Psoas muscle (tissue), 8 donors: ENCODE data around the gene DRD1. TPM values are rescaled to one million over a fixed set of nuclear protein-coding genes. Genes with fewer than 3 reads are reported as not detected.
"Not testable (repeated sequence)": the region's sequence is repeated elsewhere in the genome, so short reads cannot be mapped to it uniquely, and the experiment has no call there.

Experiments
- ATAC-seq, 4 donors: fragments of 200-7000 bp; cut with Tn5 transposase; one replicate each; pipeline ENCODE4 v1.9.1; 2020; ENCODE audit warnings: moderate library complexity in 3 of 4, mild to moderate bottlenecking in 2 of 4
- DNase-seq, 2 donors: peaks; one replicate each; pipeline ENCODE4 v3.0.0-alpha.2; 2020
- H3K27ac ChIP-seq: fragments of 200-600 bp; one replicate; pipeline ENCODE4 v1.8.0; 2022
- H3K27me3 ChIP-seq, 3 donors: fragments of 200-600 bp in 1 of 3; one replicate each; pipeline versions ENCODE4 v1.6.1 to v1.8.0; 2013 to 2022; ENCODE audit warnings: low read length in 2 of 3, mild to moderate bottlenecking in 2 of 3, moderate library complexity in 1 of 3; ENCODE audit not compliant: insufficient read depth in 3 of 3
- H3K36me3 ChIP-seq, 2 donors: fragments of 200-600 bp in 1 of 2; one replicate each; pipeline versions ENCODE4 v1.6.1 to v1.8.0; 2013 to 2022; ENCODE audit warnings: low read depth in 1 of 2, mild to moderate bottlenecking in 1 of 2, moderate library complexity in 1 of 2; ENCODE audit not compliant: insufficient read depth in 1 of 2
- H3K4me1 ChIP-seq: fragments of 200-600 bp; one replicate; pipeline ENCODE4 v1.8.0; 2022
- H3K4me3 ChIP-seq: fragments of 200-600 bp; one replicate; pipeline ENCODE4 v1.8.0; 2022; ENCODE audit warnings: mild to moderate bottlenecking
- H3K9me3 ChIP-seq: fragments of 200-600 bp; one replicate; pipeline ENCODE4 v1.8.0; 2022
- CTCF ChIP-seq: fragments of 200-600 bp; IDR thresholded peaks from one replicate; pipeline ENCODE4 v1.8.0; 2022; ENCODE audit warnings: antibody characterized with exemption
- WGBS, 3 donors: extraction: QIAGEN DNeasy Blood & Tissue Kit; methylation state at CpG; one replicate each; pipeline versions ENCODE4 v1.1.6 to v1.1.7; 2013; 5-methylcytosine and 5-hydroxymethylcytosine counted together
- intact Hi-C, 2 donors: fragments of 100-400 bp; cut with DNase I; formaldehyde crosslinking; loops; one replicate each; pipeline versions ENCODE4 v1.11.0 to v1.14.2; 2022
- polyA plus RNA-seq, 3 donors: library from polyadenylated mRNA; stranded (reverse); fragments of 200-250 nt; gene quantifications; one replicate each; pipeline ENCODE4 v1.2.3, GENCODE V29; 2013
- total RNA-seq, 4 donors: library from RNA; stranded (reverse); fragmentation: NEBNext Ultra II Directional in 2 of 4; extraction: Animal tissue kit (Norgen Biotek cat#: 25700) in 2 of 4; gene quantifications; one replicate each; pipeline versions ENCODE4 v1.2.1 to v1.2.4, GENCODE V29; 2021 to 2023
- donor health status: healthy with polysubstance abuse.
- donor health status: DM: no; HTN: no; CAD: no; lungs with moderate emphysema.
- donor health status: Bipolar disorder and iron deficiency.
- donor health status: healthy.
- donor health status: DM: yes; HTN: yes; CAD: no.
- donor health status: DM: no; HTN: no; CAD: no.
- donor health status: DM: no; HTN: no; CAD: no.
- donor health status: DM: yes; HTN: yes; CAD: no.

Gene DRD1
- total and polyA plus RNA-seq, 7 donors = 0.01 to 0.06 TPM; not detected in 5

DNA sequence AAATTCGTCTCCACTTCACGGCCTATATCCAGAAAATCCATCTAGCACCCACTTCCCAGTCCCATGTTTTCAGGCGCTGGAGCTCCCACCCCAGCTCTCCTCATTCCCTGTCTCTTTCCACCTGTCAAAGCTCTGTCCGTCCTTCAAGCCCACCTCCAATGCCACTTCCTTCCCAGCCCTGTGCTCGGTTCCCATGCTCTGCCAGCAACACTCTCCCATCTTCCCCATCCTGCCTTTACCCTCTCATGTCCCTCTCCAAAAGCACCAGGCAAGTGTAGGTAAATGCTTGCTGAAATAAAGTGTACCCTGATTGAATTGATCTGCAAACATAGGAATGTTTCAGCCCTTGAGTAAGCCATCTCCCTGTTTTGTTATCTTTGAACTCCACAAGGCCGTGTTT, 9.2 kb downstream of the DRD1 start:
- Histone ChIP-seq H3K9me3 (no peaks in the 10 kb centered on the region), H3K27ac (no peak overlapping the region), H3K36me3 (no peaks in the 10 kb centered on the region), H3K4me1 (no peaks in the 10 kb centered on the region), H3K27me3 (peaks cover 0 to 3% (median 0%) of the 10 kb centered on the region in 3 donors), H3K4me3 (no peak overlapping the region)
- no peak for TF ChIP-seq CTCF
- intact Hi-C loops = no loop called here
- DNase-seq (no peak), ATAC-seq (no peak)
- 68 to 81% (median 80%) methylated on average over 6 of the region's 6 CpGs for WGBS, 3 donors

DNA sequence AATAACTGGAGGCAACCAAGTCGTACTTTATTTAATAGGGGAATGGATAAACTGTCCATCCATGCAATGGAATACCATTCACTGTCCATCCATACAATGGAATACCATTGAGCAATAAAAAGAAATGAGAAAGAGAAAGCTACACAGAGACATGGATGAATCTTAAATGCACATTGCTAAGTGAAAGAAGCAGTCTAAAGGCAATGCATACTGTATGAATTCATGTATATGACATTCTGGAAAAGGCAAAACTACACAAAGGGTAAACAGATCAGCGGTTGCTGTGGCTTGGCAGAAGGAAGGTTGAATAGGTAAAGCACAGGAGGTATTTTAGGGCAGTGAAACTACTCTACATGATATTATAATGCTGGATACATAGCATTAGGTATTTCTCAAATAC, 16.2 kb downstream of the DRD1 start:
- ATAC-seq = no peak
- WGBS, 3 donors = 75 to 87% (median 81%) methylated on average over 2 of the region's 2 CpGs
- no peak for DNase-seq
- H3K9me3 ChIP-seq = no peaks in the 10 kb centered on the region
- TF ChIP-seq CTCF = no peak
- no peaks in the 10 kb centered on the region for H3K36me3 ChIP-seq
- intact Hi-C loops = no loop called here
- no peaks in the 10 kb centered on the region for H3K27me3 ChIP-seq
- H3K27ac ChIP-seq = no peak overlapping the region
- H3K4me3 ChIP-seq = no peak overlapping the region
- no peaks in the 10 kb centered on the region for H3K4me1 ChIP-seq

- H3K4me1 ChIP-seq, H3K9me3 ChIP-seq, intact Hi-C loops, ATAC-seq, H3K27ac ChIP-seq, H3K36me3 ChIP-seq, DNase-seq, H3K4me3 ChIP-seq, H3K27me3 ChIP-seq: not testable (repeated sequence)
Measured at GRCh38 chr5:175424594-175424993, 19.4 kb downstream of the DRD1 start.

GRCh38 chr5:175422058-175422457, 21.9 kb downstream of the DRD1 start:
- ATAC-seq (no peak), DNase-seq (no peak)
- 73 to 85% (median 79%) methylated on average over 2 of the region's 2 CpGs for WGBS, 3 donors
- H3K4me1 ChIP-seq = no peaks in the 10 kb centered on the region
- no peaks in the 10 kb centered on the region for H3K36me3 ChIP-seq
- intact Hi-C loops = no loop called here
- TF ChIP-seq CTCF = no peak
- H3K4me3 ChIP-seq = no peak overlapping the region
- H3K9me3 ChIP-seq = no peaks in the 10 kb centered on the region
- H3K27ac ChIP-seq = no peak overlapping the region
- H3K27me3 ChIP-seq = no peaks in the 10 kb centered on the region

GRCh38 chr5:175420383-175420782, 23.6 kb downstream of the DRD1 start:
- no peak overlapping the region for H3K27ac ChIP-seq
- no peak for TF ChIP-seq CTCF
- no peaks in the 10 kb centered on the region for H3K27me3 ChIP-seq
- ATAC-seq (no peak), DNase-seq (no peak)
- intact Hi-C loops = no loop called here
- no peak overlapping the region for H3K4me3 ChIP-seq
- H3K4me1 ChIP-seq = no peaks in the 10 kb centered on the region
- H3K36me3 ChIP-seq = no peaks in the 10 kb centered on the region
- no peaks in the 10 kb centered on the region for H3K9me3 ChIP-seq
